DMS53 treated with DMSO at 0.1 percent for 48 hours (cell line): ENCODE measurements around the gene PDE7B.

ENCODE experiments used
- DNase-seq: peaks from one replicate; lab custom pipeline; 2025; ENCODE audit not compliant: unreplicated experiment; lab: John Stamatoyannopoulos, UW

PDE7B gene

GRCh38 chr6:136063096-136063495, 211.6 kb downstream of the PDE7B start:
- DNase-seq: no peak

GRCh38 chr6:136066005-136066404, 214.5 kb downstream of the PDE7B start:
- no peak for DNase-seq

- no peak for DNase-seq
Measured at GRCh38 chr6:136067731-136068341, 216.3 kb downstream of the PDE7B start.

GRCh38 chr6:136069119-136069518, 217.6 kb downstream of the PDE7B start:
- peak; percentile 3 for DNase-seq

GRCh38 chr6:136070815-136071214, 219.3 kb downstream of the PDE7B start:
- DNase-seq: no peak

GRCh38 chr6:136072691-136073090, 221.2 kb downstream of the PDE7B start:
- DNase-seq: no peak

- no peak for DNase-seq
Measured at GRCh38 chr6:136073216-136073615, 221.7 kb downstream of the PDE7B start.

- DNase-seq: no peak
Measured at GRCh38 chr6:136076496-136076895, 225.0 kb downstream of the PDE7B start.

- DNase-seq: no peak
Measured at GRCh38 chr6:136077834-136078576, 226.5 kb downstream of the PDE7B start.

GRCh38 chr6:136079701-136080565, 228.4 kb downstream of the PDE7B start:
- no peak for DNase-seq

- no peak for DNase-seq
Measured at GRCh38 chr6:136083540-136083939, 232.0 kb downstream of the PDE7B start.

- no peak for DNase-seq
Measured at GRCh38 chr6:136084403-136084802, 232.9 kb downstream of the PDE7B start.

- DNase-seq: no peak
Measured at GRCh38 chr6:136085370-136086115, 234.0 kb downstream of the PDE7B start.

- DNase-seq: no peak
Measured at GRCh38 chr6:136086686-136087085, 235.2 kb downstream of the PDE7B start.

GRCh38 chr6:136087986-136088385, 236.5 kb downstream of the PDE7B start:
- no peak for DNase-seq

- DNase-seq: no peak
Measured at GRCh38 chr6:136088693-136089092, 237.2 kb downstream of the PDE7B start.

- DNase-seq: no peak
Measured at GRCh38 chr6:136089876-136090275, 238.4 kb downstream of the PDE7B start.

GRCh38 chr6:136090929-136091328, 239.4 kb downstream of the PDE7B start:
- no peak for DNase-seq

GRCh38 chr6:136092897-136093296, 241.4 kb downstream of the PDE7B start:
- DNase-seq: no peak

GRCh38 chr6:136093835-136094234, 242.3 kb downstream of the PDE7B start:
- no peak for DNase-seq

- DNase-seq: no peak
Measured at GRCh38 chr6:136094812-136095211, 243.3 kb downstream of the PDE7B start.
